NT2/D1 (cell line): ENCODE data around the gene MORN4.

Source experiments
- YY1 ChIP-seq: IDR thresholded peaks from 2 replicates; pipeline ENCODE4 v1.6.1; 2011; ENCODE audit not compliant: insufficient read length, insufficient read depth
- ZNF274 ChIP-seq: IDR thresholded peaks from 2 replicates; pipeline ENCODE4 v1.6.1; 2011; ENCODE audit warnings: mild to moderate bottlenecking, low read depth, low read length

DNA sequence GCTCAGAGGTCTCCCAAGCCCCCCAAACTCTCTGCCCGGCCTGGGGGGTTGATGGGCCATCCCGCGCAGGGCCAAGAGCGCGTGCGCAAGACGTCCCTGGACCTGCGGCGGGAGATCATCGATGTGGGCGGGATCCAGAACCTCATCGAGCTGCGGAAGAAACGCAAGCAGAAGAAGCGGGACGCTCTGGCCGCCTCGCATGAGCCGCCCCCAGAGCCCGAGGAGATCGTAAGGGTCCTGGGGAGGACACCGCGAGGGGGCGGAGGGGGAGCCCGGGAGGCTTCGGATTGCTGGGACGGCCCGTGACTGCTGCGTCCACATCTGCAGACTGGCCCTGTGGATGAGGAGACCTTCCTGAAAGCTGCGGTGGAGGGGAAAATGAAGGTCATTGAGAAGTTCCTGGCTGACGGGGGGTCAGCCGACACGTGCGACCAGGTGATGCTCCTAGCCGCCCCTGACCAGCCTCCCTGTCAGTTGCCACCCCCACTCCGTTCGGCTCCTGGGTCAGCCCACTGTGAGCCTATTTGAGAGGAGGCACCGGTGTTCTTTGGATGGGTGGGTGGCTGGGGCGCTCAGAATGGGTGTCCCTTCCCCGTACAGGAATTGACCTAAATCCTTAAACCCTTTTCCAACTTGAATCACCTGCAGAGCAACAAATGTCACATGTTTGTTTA, 55.0 kb downstream of the MORN4 start:
- no peak for TF ChIP-seq ZNF274
- TF ChIP-seq YY1: no peak
